MCF 10A (cell line): ENCODE data around the gene GIMAP5. TPM values are rescaled to one million over a fixed set of nuclear protein-coding genes. Genes with fewer than 3 reads are reported as not detected.

Experiments used
- BruUV-seq: library from RNA; stranded (reverse); fragments of 400-500 nt; replicated peaks from 2 replicates; lab custom pipeline; 2021; lab: Mats Ljungman, UMichigan
- CTCF ChIA-PET: fragments of 300-600 bp; sonication (Branson Sonifier 250); formaldehyde crosslinking; extraction: SDS; loops from one replicate; lab custom pipeline; 2021; ENCODE audit warnings: antibody characterized with exemption, inconsistent platforms; lab: Yijun Ruan, JAX
- POLR2A ChIA-PET: fragments of 300-600, 350-650 bp; sonication (Branson Sonifier 250); formaldehyde crosslinking; extraction: SDS; loops from one replicate; lab custom pipeline; 2020; ENCODE audit warnings: antibody characterized with exemption, inconsistent platforms; lab: Yijun Ruan, JAX
- DNase-seq: peaks from one replicate; pipeline ENCODE4 v3.0.0-alpha.2; 2018; ENCODE audit not compliant: unreplicated experiment
- H3K27ac Mint-ChIP-seq: one replicate; pipeline ENCODE4 v1.8.0; 2022; ENCODE audit warnings: mild to moderate bottlenecking, low read depth, mixed read lengths; ENCODE audit not compliant: unreplicated experiment
- H3K27me3 Mint-ChIP-seq: one replicate; pipeline ENCODE4 v1.8.0; 2022; ENCODE audit warnings: mixed read lengths; ENCODE audit not compliant: insufficient read depth, unreplicated experiment
- H3K36me3 Mint-ChIP-seq: one replicate; pipeline ENCODE4 v1.8.0; 2022; ENCODE audit warnings: mild to moderate bottlenecking, moderate library complexity, mixed read lengths; ENCODE audit not compliant: insufficient read depth, unreplicated experiment
- H3K4me1 Mint-ChIP-seq: one replicate; pipeline ENCODE4 v1.8.0; 2022; ENCODE audit warnings: mixed read lengths; ENCODE audit not compliant: insufficient read depth, unreplicated experiment
- H3K4me3 Mint-ChIP-seq: one replicate; pipeline ENCODE4 v1.8.0; 2022; ENCODE audit warnings: mild to moderate bottlenecking, moderate library complexity, mixed read lengths; ENCODE audit not compliant: unreplicated experiment
- H3K9me3 Mint-ChIP-seq: one replicate; pipeline ENCODE4 v1.8.0; 2022; ENCODE audit warnings: mixed read lengths; ENCODE audit not compliant: unreplicated experiment
- CTCF ChIP-seq: fragments of 200-600 bp; IDR thresholded peaks from one replicate; pipeline ENCODE4 v1.8.0; 2022; ENCODE audit warnings: antibody characterized with exemption, mild to moderate bottlenecking; ENCODE audit not compliant: unreplicated experiment
- intact Hi-C: fragments of 100-400 bp; cut with micrococcal nuclease; formaldehyde crosslinking; loops from 2 replicates; pipeline ENCODE4 v1.14.1; 2022
- total RNA-seq: library from RNA; stranded (reverse); gene quantifications from 2 replicates; pipeline ENCODE4 v1.2.3, GENCODE V29; 2022

The GIMAP5 gene
- total RNA-seq, 1 experiment from 2014 or later = not detected

- TF ChIP-seq CTCF = no peak
- Mint-ChIP-seq H3K4me3 (no peak overlapping the region), H3K36me3 (no peaks in the 10 kb centered on the region), H3K4me1 (no peaks in the 10 kb centered on the region), H3K9me3 (no peaks in the 10 kb centered on the region), H3K27ac (no peak overlapping the region), H3K27me3 (peaks cover 31% of the 10 kb centered on the region)
- intact Hi-C loops = no loop called here
- BruUV-seq = no TSS peak
- ChIA-PET POLR2A (interaction anchor here (0.8 kb wide), 1 partner anchor 95 kb away, joined by 3 read pairs; no protein-coding TSS in a partner anchor), CTCF (interaction anchor here (0.6 to 1.2 kb wide), 4 partner anchors 129 to 203 kb away, joined by 3 to 4 read pairs (median 3); no protein-coding TSS in a partner anchor)
- no peak for DNase-seq
These were observed 44.7 kb downstream of the GIMAP5 start for GRCh38 chr7:150781961-150782360.

DNA sequence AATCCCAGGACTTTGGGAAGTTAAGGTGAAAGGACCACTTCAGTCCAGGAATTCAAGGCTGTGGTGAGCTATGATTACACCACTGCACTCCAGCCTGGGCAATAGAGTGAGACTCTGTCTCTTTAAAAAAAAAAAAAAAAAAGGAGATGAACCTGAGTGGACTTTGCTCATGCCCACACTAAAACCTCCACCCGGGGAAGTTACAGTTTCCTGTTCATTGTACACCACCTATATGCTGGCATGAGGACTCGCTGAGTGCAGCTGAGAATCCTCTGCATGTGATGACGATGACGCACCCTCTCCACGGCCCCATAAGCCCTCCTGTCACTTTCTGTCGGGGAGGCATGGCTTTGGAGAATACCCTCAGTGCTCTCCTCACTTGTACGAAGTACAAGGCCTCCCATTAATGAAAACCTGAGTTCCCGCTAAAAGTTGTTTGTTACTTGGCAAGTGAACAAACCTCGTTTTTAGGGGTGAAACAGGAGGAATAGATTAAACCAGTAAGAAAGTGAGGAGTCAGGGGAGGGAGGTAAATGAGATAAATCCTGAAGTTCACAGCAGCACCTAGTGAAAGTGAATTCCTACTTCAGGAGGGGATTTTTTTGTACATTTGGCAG is 47.0 kb downstream of the GIMAP5 start:
- ChIA-PET POLR2A (interaction anchor here (0.6 kb wide), 1 partner anchor 10 kb away, joined by 5 read pairs; no protein-coding TSS in a partner anchor), CTCF (interaction anchor here (0.7 to 1.5 kb wide), 2 partner anchors 86 to 114 kb away, joined by 3 to 7 read pairs; no protein-coding TSS in a partner anchor)
- BruUV-seq = no TSS peak
- TF ChIP-seq CTCF = no peak
- Mint-ChIP-seq H3K9me3 (no peaks in the 10 kb centered on the region), H3K36me3 (no peaks in the 10 kb centered on the region), H3K4me3 (no peak overlapping the region), H3K27me3 (peaks cover 28% of the 10 kb centered on the region), H3K27ac (no peak overlapping the region), H3K4me1 (no peaks in the 10 kb centered on the region)
- no peak for DNase-seq
- intact Hi-C loops = no loop called here

DNA sequence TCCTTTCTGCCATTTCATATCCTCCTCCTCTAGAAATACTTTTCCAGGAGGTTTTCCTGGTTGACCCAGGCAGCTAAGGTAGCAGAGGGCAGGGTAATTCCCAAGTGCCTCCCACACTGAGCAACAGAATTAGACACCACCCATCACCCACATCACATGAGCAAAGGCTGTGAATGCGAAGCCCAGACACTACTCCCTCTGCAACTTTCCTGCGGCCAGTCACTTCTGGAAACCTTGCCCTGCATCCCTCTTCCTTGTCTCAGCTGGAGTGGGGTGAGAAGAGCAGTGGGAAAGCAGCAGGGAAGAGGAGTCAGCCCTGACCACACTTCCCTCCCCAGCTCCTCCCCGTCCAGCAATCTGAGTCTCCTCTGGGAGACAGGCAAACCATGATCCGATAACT is 47.7 kb downstream of the GIMAP5 start:
- no peak overlapping the region for H3K4me3 Mint-ChIP-seq
- H3K27ac Mint-ChIP-seq = no peak overlapping the region
- H3K27me3 Mint-ChIP-seq = peaks cover 28% of the 10 kb centered on the region
- no peak for TF ChIP-seq CTCF
- DNase-seq = no peak
- ChIA-PET POLR2A (interaction anchor here (0.6 kb wide), 1 partner anchor 9 kb away, joined by 5 read pairs; no protein-coding TSS in a partner anchor), CTCF (interaction anchor here (0.6 to 0.9 kb wide), 3 partner anchors 19 to 293 kb away, joined by 3 to 5 read pairs (median 4); no protein-coding TSS in a partner anchor)
- no peaks in the 10 kb centered on the region for H3K4me1 Mint-ChIP-seq
- H3K9me3 Mint-ChIP-seq = no peaks in the 10 kb centered on the region
- BruUV-seq = no TSS peak
- intact Hi-C loops = no loop called here
- H3K36me3 Mint-ChIP-seq = no peaks in the 10 kb centered on the region
